Skin epidermis (tissue), 12 donors: ENCODE data around the gene MCRIP2.

Experiments
- H3K27ac ChIP-seq, 21 experiments: fragments of 200-600 bp; sonication (generic) in 11 of 21; one replicate each; pipeline ENCODE4 v1.5.0; 2020; ENCODE audit warnings: mild to moderate bottlenecking in 3 of 21, inconsistent platforms in 2 of 21, moderate library complexity in 2 of 21
- H3K4me3 ChIP-seq, 7 experiments: fragments of 200-600 bp; sonication (generic) in 2 of 7; one replicate each; pipeline ENCODE4 v1.5.0; 2020; ENCODE audit warnings: inconsistent platforms in 2 of 7, mild to moderate bottlenecking in 2 of 7, moderate library complexity in 1 of 7

MCRIP2 gene

DNA sequence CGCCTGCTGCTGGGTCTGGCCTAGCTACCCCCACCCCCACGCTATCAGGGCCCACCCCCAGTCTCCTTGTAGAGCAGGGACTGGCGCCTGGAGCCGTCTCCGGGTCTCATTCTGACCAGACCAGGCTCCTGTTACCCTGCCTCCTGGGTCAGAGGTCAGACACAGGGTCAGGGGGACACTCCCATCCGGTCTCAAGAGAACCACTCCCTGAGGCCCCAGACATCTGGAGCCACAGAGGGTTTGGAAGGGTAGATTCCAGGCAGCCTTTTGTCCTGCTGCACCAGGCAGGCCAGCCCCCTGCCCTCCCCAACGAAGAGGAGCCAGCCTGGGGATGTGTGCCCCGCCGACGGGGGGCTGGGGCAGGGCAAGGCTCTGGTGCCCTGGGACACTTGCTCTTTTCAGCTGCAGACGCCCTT lies 11.8 kb upstream of the MCRIP2 start:
- no peak overlapping the region for H3K4me3 ChIP-seq
- H3K27ac ChIP-seq: peak overlapping the region in 2 of 21 experiments; percentile 18 to 33

DNA sequence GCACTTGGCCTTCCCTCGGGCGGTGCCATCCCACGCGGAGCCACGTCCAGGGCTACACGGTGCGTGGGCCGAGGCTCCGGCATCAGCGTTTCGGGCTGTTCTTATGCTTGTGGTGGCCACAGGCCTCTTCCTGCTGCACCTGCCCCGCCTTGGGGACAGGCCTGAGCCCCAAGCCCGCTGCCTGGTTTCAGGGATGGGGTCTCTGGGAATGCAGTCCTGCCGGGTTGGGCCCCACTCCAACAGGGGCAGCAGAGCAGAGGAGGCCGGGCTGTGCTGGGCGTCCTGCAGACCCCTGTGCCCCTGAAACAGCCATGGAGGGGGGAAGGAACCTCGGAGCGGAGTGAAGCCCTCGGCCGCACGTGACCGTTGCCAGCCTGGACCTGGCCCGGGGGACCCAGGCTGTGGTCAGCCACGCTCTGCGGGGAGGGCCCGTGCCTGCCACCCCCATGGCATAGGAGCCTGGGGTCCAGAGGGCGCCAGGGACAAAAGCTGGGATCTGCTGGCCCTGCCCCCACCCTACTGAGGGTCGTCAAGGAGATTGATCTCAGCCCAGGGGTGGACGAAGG lies 11.3 kb upstream of the MCRIP2 start:
- Histone ChIP-seq H3K27ac (peak overlapping the region in 1 of 21 experiments; percentile 33), H3K4me3 (no peak overlapping the region)

DNA sequence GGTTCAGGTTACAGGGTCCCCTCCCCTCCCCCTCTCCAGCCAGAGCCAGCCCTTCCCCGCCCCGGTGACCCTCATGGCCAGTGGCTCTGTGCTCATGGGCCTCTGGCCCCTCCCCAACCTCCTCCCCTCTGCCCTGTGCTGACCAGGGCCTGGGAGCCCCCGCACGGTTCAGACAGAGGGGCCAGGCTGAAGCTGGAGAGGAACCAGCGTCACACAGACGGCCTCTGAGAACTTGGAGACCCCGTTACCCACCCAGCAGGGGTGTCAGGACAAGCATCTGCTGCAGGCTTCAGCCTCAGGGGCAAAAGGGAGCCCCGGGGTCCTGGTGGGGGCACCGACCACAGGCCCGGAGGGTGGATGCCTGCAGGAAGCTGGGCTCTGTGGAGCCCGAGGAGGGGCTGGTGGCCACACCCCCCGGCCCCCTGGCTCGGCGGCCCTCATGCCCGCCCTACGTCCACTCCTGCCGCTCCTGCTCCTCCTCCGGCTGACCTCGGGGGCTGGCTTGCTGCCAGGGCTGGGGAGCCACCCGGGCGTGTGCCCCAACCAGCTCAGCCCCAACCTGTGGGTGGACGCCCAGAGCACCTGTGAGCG lies 10.7 kb upstream of the MCRIP2 start, which contains the start of gene WFIKKN1:
WFIKKN1 (plus strand) TSS at position 171 of the 591 bp plus-strand sequence; CDS start at position 440, 269 bp downstream.
- Histone ChIP-seq H3K4me3 (no peak within 1 kb of the TSS), H3K27ac (peak within 1 kb of the TSS in 2 of 21 experiments; percentile 18 to 33)

DNA sequence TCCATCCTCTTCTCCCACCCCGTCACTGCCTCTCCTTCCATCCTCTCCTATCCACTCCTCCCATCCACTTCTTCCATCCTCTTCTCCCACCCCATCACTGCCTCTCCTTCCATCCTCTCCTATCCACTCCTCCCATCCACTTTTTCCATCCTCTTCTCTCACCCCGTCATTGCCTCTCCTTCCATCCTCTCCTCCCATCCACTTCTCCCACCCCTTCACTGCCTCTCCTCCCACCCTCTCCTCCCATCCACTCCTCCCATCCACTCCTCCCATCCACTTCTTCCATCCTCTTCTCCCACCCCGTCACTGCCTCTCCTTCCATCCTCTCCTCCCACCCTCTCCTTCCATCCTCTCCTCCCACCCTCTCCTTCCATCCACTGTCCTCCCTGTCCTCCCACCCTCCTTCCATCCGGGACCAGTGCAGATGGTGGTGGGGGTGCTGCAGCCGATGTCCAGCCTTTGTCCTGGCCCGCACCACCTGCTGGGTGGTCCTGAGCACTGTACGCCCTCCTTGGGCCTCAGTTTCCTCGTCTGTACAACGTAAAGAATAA lies 9.7 kb upstream of the MCRIP2 start:
- no peak overlapping the region for H3K4me3 ChIP-seq
- H3K27ac ChIP-seq: no peak overlapping the region

DNA sequence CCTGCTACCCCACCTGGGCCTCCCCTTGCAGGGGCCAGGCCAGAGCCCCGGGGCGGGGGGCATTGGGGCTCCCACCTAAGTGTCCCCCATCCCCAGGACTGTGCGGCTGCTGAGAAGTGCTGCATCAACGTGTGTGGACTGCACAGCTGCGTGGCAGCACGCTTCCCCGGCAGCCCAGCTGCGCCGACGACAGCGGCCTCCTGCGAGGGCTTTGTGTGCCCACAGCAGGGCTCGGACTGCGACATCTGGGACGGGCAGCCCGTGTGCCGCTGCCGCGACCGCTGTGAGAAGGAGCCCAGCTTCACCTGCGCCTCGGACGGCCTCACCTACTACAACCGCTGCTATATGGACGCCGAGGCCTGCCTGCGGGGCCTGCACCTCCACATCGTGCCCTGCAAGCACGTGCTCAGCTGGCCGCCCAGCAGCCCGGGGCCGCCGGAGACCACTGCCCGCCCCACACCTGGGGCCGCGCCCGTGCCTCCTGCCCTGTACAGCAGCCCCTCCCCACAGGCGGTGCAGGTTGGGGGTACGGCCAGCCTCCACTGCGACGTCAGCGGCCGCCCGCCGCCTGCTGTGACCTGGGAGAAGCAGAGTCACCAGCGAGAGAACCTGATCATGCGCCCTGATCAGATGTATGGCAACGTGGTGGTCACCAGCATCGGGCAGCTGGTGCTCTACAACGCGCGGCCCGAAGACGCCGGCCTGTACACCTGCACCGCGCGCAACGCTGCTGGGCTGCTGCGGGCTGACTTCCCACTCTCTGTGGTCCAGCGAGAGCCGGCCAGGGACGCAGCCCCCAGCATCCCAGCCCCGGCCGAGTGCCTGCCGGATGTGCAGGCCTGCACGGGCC lies 8.9 kb upstream of the MCRIP2 start:
- no peak overlapping the region for H3K4me3 ChIP-seq
- H3K27ac ChIP-seq: no peak overlapping the region

DNA sequence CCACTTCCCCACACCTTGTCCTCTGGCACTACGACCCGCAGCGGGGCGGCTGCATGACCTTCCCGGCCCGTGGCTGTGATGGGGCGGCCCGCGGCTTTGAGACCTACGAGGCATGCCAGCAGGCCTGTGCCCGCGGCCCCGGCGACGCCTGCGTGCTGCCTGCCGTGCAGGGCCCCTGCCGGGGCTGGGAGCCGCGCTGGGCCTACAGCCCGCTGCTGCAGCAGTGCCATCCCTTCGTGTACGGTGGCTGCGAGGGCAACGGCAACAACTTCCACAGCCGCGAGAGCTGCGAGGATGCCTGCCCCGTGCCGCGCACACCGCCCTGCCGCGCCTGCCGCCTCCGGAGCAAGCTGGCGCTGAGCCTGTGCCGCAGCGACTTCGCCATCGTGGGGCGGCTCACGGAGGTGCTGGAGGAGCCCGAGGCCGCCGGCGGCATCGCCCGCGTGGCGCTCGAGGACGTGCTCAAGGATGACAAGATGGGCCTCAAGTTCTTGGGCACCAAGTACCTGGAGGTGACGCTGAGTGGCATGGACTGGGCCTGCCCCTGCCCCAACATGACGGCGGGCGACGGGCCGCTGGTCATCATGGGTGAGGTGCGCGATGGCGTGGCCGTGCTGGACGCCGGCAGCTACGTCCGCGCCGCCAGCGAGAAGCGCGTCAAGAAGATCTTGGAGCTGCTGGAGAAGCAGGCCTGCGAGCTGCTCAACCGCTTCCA lies 8.1 kb upstream of the MCRIP2 start:
- H3K4me3 ChIP-seq: no peak overlapping the region
- no peak overlapping the region for H3K27ac ChIP-seq

DNA sequence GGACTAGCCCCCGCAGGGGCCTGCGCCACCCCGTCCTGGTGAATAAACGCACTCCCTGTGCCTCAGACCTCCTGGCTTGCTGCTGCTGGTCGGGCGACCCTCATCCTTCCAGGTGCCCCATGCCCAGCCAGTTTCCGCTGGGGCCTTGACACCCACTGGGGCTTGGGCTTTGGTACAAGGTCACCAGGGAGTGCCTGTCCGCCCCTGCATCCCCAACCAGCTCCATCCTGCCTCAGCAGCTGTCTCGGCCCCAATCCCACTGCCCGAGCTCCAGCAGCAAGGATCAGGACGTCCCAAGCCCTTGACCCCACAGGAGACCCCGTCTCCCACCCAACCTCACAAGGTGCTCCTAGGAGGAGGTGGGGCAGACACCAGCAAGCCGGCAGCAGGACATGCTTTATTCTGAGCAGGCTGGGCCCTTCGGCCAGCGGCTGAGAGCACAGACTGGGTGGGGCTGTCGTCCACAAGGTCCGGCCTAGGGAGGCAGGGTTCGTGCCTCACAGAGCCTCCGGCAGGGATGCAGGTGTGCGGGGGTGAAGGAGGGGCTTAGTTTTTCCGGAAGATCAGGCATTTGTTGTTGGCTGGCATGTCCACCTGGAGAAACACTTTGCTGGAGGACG lies 7.5 kb upstream of the MCRIP2 start:
- no peak overlapping the region for H3K4me3 ChIP-seq
- H3K27ac ChIP-seq: no peak overlapping the region

DNA sequence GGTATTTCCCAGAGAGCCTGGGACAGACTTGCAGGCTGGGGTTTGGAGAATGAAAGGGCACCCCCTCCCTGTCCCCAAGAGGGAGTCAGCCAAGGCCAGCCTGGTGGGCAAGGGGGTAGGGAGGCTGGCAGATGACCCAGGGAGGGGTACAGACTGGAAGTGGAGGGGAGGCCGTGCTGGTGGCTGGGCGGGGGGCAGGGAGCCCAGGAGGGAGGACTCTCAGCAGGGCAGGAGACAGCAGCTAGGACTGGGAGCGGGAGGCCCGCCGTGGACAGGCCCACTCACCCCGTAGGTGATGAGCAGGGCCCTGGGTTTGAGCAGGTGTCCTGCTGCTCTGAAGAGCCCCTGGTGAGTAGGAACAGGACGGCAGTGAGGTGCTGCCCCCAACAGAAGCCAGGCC lies 6.6 kb upstream of the MCRIP2 start:
- Histone ChIP-seq H3K4me3 (peak overlapping the region in 5 of 7 experiments; percentile 62 to 90 (median 73)), H3K27ac (peak overlapping the region in 3 of 21 experiments; percentile 86 to 94 (median 92))

DNA sequence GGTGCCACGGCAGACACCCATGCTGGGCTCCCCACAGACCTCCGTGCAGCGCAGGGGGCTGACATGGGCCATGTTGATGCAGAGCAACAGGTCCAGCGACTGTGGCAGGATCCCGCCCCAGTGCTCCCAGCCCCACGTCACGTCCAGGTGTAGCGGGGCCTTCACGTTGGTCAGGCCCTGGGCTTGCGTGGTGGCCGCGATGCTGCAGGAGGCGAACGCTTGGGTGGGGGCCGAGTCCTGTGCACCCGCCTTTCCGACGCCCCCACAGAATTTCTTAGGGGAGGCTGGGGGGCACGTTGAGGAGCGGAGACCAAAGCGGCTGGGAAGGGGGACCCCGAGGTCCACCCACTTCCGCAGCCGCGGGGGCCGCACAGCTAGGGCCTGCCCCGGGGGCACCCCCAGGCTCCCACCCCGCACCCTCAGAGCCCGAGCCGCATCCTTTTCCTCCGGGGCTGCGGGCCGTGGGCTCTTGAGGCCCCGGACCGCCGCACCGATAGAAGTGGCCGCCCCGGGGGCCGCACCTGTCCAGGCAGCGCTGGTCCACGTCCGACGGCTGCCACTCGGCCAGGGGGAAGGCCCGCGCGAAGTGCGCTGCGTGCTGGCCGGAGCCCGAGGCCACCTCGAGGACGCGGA lies 5.9 kb upstream of the MCRIP2 start:
- Histone ChIP-seq H3K4me3 (peak overlapping the region; percentile 62 to 90 (median 73)), H3K27ac (peak overlapping the region; percentile 30 to 95 (median 88))

DNA sequence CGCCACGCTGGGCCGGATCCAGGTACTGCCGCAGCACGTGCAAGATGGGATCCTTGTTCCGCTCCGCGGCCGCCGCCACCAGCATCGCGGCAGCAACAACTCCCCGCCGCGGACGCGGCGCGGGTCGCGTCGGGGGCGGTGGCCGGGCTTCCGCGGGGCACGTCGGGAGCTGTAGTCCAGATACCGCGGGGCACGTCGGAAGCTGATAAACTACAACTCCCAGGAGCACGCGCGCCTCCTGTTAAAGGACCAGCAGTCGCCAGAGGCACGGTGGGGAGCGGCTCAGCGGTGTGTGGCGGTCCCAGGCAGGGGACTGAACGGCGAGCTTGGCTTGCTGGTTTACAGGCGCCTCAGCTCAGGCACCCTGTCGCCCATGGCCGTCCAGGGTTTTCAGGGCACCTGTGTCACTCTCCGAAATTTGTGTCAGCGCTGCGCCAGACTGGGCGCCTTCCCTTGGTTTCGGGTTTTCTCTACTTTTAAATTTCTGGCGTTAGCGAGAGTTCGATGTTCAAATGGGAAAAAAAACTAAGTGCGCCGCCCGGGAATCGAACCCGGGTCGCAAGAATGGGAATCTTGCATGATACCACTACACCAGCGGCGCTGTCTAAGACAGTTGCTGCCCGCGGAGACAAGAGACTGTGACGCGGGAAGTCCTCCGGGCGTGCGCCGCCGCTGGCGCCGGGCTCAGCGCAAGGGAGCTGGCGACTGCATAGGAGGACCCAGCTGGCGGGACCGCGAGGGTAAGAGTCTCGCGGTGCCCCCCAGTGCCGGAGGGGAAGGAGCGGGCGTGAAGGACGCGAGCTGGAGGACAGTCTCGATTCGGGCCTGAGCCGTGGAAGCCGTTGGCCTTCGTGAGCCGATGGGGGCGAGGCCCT lies 5.2 kb upstream of the MCRIP2 start, which contains the start of gene METTL26:
METTL26 (minus strand) TSS at position 100 of the 875 bp plus-strand sequence; CDS start at position 85, 15 bp downstream.
- H3K27ac ChIP-seq: peak within 1 kb of the TSS; percentile 59 to 95 (median 88)

DNA sequence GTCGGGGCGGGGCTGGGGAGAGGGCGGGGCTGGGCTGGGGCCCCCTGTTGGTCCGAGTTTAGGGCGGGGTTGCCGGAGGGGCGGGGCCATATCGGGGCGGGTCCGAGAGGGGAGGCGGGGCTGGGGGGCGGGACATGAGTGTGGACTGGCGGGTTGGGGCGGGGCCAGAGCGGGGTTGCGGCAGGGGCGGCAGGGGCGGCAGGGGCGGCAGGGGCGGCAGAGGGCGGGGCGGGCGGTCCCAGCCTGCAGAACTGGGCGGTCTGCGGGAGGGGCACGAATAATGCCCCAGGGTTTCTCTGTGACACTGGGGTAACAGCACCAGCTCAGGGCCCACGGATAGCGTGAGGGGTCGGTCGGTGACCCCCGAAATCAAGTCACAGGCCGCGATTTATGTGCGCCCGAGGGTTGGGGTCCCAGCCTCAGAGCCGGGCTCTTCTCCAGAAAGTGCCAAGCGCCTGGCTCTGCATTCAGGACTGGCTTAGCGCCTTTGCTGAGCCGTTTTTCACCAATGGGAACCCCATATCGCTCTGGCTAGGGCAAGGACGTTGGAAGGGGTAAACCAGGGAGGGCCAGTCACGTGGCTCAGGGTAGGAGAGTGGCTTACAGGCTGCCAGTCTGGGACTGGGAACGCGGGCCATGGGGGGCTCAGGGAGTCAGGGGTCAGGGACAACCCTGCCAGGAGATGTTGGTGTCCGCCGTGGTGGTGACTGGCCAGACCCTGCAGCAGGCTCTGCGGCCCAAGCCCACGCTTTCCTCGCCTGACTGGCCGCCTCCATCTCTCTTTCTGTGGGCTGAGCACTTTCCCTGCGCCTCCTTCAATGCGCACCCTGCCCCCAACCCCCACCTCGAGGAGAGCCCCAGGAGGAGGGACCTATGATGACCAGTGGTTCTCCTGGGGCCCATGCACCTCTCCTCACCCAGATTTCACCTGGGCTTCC lies 4.3 kb upstream of the MCRIP2 start:
- Histone ChIP-seq H3K4me3 (peak overlapping the region; percentile 62 to 90 (median 73)), H3K27ac (peak overlapping the region in 18 of 21 experiments; percentile 77 to 95 (median 88))

More for the DNA sequence above, 5.2 kb upstream of the MCRIP2 start, which contains the start of gene METTL26:
- peak within 1 kb of the TSS; percentile 62 to 90 (median 73) for H3K4me3 ChIP-seq

DNA sequence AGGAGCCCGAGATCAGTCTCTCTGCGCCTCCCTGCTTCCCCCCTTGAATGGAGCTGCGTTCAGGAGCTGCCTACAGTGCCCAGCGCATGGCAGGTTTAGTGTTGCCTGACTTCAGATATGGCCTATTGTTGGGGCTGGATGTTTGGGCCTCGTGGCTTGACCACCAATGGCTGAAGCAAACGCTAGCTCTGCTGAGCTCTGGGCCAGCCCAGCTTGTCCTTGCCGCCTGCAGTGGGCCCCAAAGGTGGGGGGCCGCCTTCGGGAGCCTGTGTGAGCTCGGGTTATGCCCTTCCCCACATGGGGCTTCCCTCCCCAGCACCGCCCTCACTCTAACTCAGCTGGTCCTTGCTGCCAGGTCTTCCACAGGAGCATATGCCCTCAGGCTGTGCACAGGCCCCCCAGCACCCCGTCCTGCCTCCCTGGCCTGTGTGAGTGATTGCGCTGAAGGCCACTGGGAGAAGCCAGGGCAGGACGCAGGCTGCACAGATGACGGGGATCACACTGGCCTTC lies 3.5 kb upstream of the MCRIP2 start:
- peak overlapping the region in 1 of 21 experiments; percentile 37 for H3K27ac ChIP-seq

DNA sequence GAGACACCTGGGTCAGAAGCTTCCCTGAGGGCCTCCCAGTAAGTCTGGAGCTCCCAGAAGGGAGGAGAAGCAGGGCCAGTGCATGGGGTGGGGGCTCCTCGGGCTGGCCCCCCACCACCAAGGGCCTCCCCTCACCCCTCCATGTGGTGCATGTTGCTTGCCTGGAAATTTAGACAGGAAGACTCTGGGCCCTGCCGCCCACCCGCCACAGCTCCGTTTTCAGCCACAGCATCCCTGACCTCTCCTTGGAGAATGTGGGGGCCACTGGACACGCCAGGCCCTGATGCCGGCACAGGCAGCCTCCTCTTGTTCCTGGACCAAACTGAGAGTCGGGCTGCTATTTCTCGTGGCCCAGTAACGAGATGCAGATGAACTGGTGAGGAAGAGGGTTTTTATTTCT lies 2.8 kb upstream of the MCRIP2 start:
- no peak overlapping the region for H3K27ac ChIP-seq
- H3K4me3 ChIP-seq: no peak overlapping the region

More for the DNA sequence above, 3.5 kb upstream of the MCRIP2 start:
- H3K4me3 ChIP-seq: no peak overlapping the region

DNA sequence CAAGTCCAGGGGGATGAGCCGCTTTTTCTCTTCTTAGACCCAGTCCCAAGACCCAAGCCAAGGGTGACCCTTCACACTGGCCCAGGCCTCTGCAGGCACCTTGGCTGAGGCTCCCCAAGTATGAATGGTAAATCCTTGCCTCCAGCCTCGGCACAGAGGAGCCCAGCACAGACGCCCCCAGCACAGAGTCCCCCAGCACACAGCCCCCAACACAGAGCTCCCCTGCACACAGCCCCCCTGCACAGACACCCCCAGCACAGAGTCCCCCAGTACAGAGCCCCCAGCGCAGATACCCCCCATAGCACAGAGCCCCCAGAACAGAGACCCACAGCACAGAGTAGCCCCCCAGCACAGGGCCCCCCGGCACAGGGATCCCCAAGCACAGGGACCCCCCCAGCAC lies 1.0 kb upstream of the MCRIP2 start:
- H3K27ac ChIP-seq: no peak overlapping the region
- H3K4me3 ChIP-seq: no peak overlapping the region

DNA sequence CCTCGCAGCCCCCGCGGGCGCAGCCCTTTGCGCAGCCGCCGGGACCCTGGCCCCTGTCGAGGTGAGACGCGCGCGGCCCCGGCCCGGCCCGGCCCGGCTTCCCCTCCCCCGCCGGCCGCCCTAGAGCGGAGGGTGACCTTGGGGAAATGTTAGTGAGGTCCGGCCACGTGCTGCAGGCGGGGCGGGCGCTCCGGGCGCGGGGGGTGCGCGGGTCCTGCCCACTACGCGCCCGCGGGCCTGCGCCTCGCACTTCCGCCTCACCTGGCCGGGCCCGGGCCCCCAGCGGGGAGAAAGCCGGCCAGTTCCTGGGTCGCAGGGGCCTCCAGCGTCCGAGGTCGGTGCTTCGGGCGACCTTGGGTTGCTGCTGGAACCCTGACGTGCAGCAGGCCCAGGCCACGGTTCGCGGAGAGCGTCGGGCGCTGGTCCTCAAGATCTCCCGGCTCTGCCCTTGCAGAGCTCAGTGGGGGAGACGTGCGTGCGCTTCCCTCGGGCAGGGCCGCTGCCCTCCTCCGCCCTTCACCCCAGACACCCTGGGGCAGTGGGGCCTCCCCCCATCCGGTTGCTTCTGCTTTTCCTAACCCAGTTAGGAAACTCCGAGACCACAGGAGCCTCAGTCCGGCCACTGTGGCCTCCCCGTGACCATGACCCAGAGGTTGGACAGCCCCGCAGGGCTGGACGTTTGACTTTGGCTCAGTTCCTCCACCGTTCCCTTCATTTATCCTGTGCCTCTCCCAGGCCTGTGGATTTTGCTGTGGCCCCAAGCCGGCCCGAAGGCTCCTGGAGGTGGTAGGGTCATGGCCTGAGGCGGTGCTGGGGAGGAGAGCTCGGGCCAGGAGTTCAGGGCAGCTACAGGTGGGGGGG lies 791 bp downstream of the MCRIP2 start:
- Histone ChIP-seq H3K27ac (peak overlapping the region in 19 of 21 experiments; percentile 16 to 82 (median 67)), H3K4me3 (peak overlapping the region; percentile 52 to 83 (median 71))
